Gastrocnemius medialis (tissue), 4 donors: ENCODE results near the gene LIN7A. TPM values are rescaled to one million over a fixed set of nuclear protein-coding genes. Genes with fewer than 3 reads are reported as not detected.
"Not testable (repeated sequence)": the region's sequence is repeated elsewhere in the genome, so short reads cannot be mapped to it uniquely, and the experiment has no call there.

ENCODE experiments used
- ATAC-seq, 2 donors: fragments of 150-250 bp; one replicate each; pipeline ENCODE4 v1.9.1; 2016
- DNase-seq, 2 donors: peaks; one replicate each; pipeline ENCODE4 v3.0.0-alpha.2; 2019
- H3K27ac ChIP-seq, 4 donors: fragments of 200-600 bp; sonication (generic); 1 replicate in 1 of 4; 2 replicates in 3 of 4; pipeline ENCODE4 v1.5.1; 2016 to 2018; ENCODE audit warnings: mild to moderate bottlenecking in 2 of 4, moderate library complexity in 1 of 4
- H3K27me3 ChIP-seq, 3 donors: fragments of 200-600 bp; sonication (generic) in 2 of 3; 1 replicate in 1 of 3; 2 replicates in 2 of 3; pipeline versions ENCODE4 v1.5.1 to v1.6.0; 2016 to 2019; ENCODE audit warnings: mild to moderate bottlenecking in 1 of 3, moderate library complexity in 1 of 3
- H3K36me3 ChIP-seq, 2 donors: fragments of 200-600 bp; sonication (generic) in 1 of 2; one replicate each; pipeline ENCODE4 v1.5.1; 2017 to 2018
- H3K4me1 ChIP-seq, 2 donors: fragments of 200-600 bp; sonication (generic) in 1 of 2; one replicate each; pipeline ENCODE4 v1.5.1; 2016 to 2017; ENCODE audit warnings: mild to moderate bottlenecking in 2 of 2
- H3K4me3 ChIP-seq, 4 donors: fragments of 200-600 bp; sonication (generic) in 3 of 4; 1 replicate in 1 of 4; 2 replicates in 3 of 4; pipeline ENCODE4 v1.5.1; 2016 to 2019; ENCODE audit warnings: mild to moderate bottlenecking in 2 of 4
- H3K9me3 ChIP-seq, 3 donors: fragments of 200-600 bp; sonication (generic) in 2 of 3; 1 replicate in 1 of 3; 2 replicates in 2 of 3; pipeline ENCODE4 v1.5.1; 2016 to 2019
- POLR2A ChIP-seq, 2 donors: fragments of 450-650 bp; IDR thresholded peaks; one replicate each; pipeline ENCODE4 v1.6.1; 2017; ENCODE audit warnings: antibody characterized with exemption in 2 of 2, mild to moderate bottlenecking in 2 of 2, moderate library complexity in 2 of 2
- in situ Hi-C, 4 donors: fragments of 200-750 bp; cut with MboI; loops; one replicate each; pipeline versions ENCODE4 v1.15.0 to v1.8.0; 2017; ENCODE audit warnings: low sequenced_read_pairs in 4 of 4
- intact Hi-C: fragments of 100-400 bp; cut with DNase I; formaldehyde crosslinking; loops from one replicate; pipeline ENCODE4 v1.15.1; 2023; ENCODE audit warnings: low total_unique reads
- total RNA-seq, 4 donors: library from RNA; depleted of rRNA; stranded (reverse); fragments of >200 nt; gene quantifications; one replicate each; pipeline versions ENCODE4 v1.1.0 to v1.2.3, GENCODE V29; 2016
- TF ChIP-seq, protein P1 (sequence below), 5 experiments: fragments of 450-650 bp in 3 of 5; fragments of 200-600 bp in 2 of 5; sonication (generic) in 2 of 5; IDR thresholded peaks in 4 of 5; conservative IDR thresholded peaks in 1 of 5; 1 replicate in 4 of 5; 2 replicates in 1 of 5; pipeline ENCODE4 v1.5.1; 2016 to 2019; ENCODE audit warnings: antibody characterized with exemption in 5 of 5, mild to moderate bottlenecking in 3 of 5, moderate library complexity in 3 of 5

The LIN7A gene
- total RNA-seq, 4 donors from 2014 or later = 1.4 to 4.8 (median 2.8) TPM

- TF ChIP-seq, protein P1, sequence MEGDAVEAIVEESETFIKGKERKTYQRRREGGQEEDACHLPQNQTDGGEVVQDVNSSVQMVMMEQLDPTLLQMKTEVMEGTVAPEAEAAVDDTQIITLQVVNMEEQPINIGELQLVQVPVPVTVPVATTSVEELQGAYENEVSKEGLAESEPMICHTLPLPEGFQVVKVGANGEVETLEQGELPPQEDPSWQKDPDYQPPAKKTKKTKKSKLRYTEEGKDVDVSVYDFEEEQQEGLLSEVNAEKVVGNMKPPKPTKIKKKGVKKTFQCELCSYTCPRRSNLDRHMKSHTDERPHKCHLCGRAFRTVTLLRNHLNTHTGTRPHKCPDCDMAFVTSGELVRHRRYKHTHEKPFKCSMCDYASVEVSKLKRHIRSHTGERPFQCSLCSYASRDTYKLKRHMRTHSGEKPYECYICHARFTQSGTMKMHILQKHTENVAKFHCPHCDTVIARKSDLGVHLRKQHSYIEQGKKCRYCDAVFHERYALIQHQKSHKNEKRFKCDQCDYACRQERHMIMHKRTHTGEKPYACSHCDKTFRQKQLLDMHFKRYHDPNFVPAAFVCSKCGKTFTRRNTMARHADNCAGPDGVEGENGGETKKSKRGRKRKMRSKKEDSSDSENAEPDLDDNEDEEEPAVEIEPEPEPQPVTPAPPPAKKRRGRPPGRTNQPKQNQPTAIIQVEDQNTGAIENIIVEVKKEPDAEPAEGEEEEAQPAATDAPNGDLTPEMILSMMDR (IDR thresholded peaks at IDR 0.05 in 4 of 5, conservative IDR thresholded peaks at IDR 0.05 in 1 of 5) = no peak
- TF ChIP-seq POLR2A (IDR thresholded peaks at IDR 0.05) = no peak
- no peaks in the 10 kb centered on the region for H3K4me1 ChIP-seq
- H3K4me3 ChIP-seq = no peak overlapping the region
- ATAC-seq (no peak), DNase-seq (no peak)
- H3K27me3 ChIP-seq = no peaks in the 10 kb centered on the region
- intact Hi-C loops (no loop called here), in situ Hi-C loops (no loop called here)
- H3K9me3 ChIP-seq = no peaks in the 10 kb centered on the region
- H3K36me3 ChIP-seq = no peaks in the 10 kb centered on the region
- H3K27ac ChIP-seq = no peak overlapping the region
Observed at GRCh38 chr12:80794551-80794950, 143.2 kb downstream of the LIN7A start.

- Histone ChIP-seq H3K36me3 (no peaks in the 10 kb centered on the region), H3K27me3 (no peaks in the 10 kb centered on the region), H3K27ac (no peak overlapping the region), H3K9me3 (no peaks in the 10 kb centered on the region), H3K4me1 (no peaks in the 10 kb centered on the region), H3K4me3 (no peak overlapping the region)
- intact Hi-C loops = no loop called here
- in situ Hi-C loops = no loop called here
- no peak for ATAC-seq
- DNase-seq = no peak
- TF ChIP-seq, protein P1 (IDR thresholded peaks at IDR 0.05 in 4 of 5, conservative IDR thresholded peaks at IDR 0.05 in 1 of 5) = no peak
- no peak for TF ChIP-seq POLR2A (IDR thresholded peaks at IDR 0.05)
Observed at GRCh38 chr12:80792861-80793260, 144.9 kb downstream of the LIN7A start.

DNA sequence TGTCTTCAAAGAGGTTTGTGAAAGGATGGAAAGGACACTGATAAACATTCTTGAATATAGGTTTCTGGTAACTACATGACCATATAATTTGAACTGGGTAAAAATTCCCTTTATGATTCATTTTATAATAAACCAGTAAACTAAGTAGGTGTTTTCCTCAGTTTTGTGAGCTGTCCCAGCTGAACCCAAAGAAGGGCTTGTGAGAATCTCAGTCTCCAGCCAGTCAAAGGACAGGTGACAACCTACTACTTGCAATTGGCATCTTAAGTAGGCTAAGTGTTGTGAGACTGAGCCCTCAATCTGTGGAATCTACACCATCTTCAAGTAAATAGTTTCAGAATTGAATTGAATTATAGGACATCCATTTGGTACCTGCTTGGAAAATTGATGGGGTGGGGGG lies 145.9 kb downstream of the LIN7A start:
- no peak overlapping the region for H3K27ac ChIP-seq
- H3K36me3 ChIP-seq = no peaks in the 10 kb centered on the region
- H3K4me1 ChIP-seq = no peaks in the 10 kb centered on the region
- intact Hi-C loops = no loop called here
- in situ Hi-C loops = no loop called here
- DNase-seq (no peak), ATAC-seq (no peak)
- no peak for TF ChIP-seq POLR2A (IDR thresholded peaks at IDR 0.05)
- TF ChIP-seq, protein P1 (IDR thresholded peaks at IDR 0.05 in 4 of 5, conservative IDR thresholded peaks at IDR 0.05 in 1 of 5) = no peak
- H3K4me3 ChIP-seq = no peak overlapping the region
- H3K9me3 ChIP-seq = no peaks in the 10 kb centered on the region
- H3K27me3 ChIP-seq = no peaks in the 10 kb centered on the region

GRCh38 chr12:80788407-80788806 lies 149.3 kb downstream of the LIN7A start:
- H3K9me3 ChIP-seq = not testable (repeated sequence)

DNA sequence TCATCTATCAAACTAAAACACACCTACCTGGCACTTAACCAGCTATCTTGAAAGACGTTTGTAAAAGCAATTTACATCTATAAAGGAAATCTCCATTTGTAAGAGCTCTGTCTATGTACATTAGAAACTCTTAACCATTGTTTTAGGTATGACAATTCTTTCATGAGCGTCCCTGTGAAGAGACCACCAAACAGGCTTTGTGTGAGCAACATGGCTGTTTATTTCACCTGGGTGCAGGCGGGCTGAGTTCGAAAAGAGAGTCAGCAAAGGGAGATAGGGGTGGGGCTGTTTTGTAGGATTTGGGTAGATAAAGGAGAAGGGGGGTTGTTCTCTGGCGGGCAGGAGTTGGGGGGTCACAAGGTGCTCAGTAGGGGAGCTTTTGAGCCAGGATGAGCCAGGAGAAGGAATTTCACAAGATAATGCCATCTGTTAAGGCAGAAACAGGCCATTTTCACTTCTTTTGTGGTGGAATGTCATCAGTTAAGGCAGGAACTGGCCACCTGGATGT lies 154.7 kb downstream of the LIN7A start:
- in situ Hi-C loops, H3K9me3 ChIP-seq, DNase-seq, H3K36me3 ChIP-seq, ATAC-seq, H3K4me1 ChIP-seq, H3K27me3 ChIP-seq, intact Hi-C loops, H3K4me3 ChIP-seq, H3K27ac ChIP-seq: not testable (repeated sequence)

More at GRCh38 chr12:80788407-80788806, 149.3 kb downstream of the LIN7A start:
- DNase-seq, in situ Hi-C loops, H3K4me3 ChIP-seq, ATAC-seq, H3K27me3 ChIP-seq, intact Hi-C loops, H3K27ac ChIP-seq, H3K4me1 ChIP-seq, H3K36me3 ChIP-seq: not testable (repeated sequence)

DNA sequence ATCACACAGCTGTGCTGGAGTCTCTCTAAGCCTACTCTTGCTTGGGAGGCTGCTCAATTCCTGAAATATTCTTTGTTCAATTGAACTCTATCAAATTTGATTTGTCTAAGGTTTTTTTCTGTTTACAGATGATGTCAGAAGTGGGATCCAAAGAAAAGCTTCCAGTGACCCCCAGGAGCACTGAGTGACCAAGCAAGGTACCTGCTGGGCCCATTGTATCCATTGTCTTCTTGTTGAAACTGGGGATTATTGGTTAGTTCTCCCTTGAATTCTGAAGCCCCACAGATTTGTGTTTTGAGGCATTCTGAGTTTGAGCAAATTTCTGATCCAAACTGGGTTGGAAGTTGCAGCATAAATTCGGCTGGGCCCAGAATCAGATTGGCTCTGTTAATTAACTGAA lies 156.4 kb downstream of the LIN7A start:
- Histone ChIP-seq H3K9me3 (no peaks in the 10 kb centered on the region), H3K36me3 (no peaks in the 10 kb centered on the region), H3K4me3 (no peak overlapping the region), H3K27ac (no peak overlapping the region), H3K4me1 (peaks cover 5 to 6% of the 10 kb centered on the region in 2 donors), H3K27me3 (no peaks in the 10 kb centered on the region)
- TF ChIP-seq, protein P1 (IDR thresholded peaks at IDR 0.05 in 4 of 5, conservative IDR thresholded peaks at IDR 0.05 in 1 of 5) = no peak
- no peak for TF ChIP-seq POLR2A (IDR thresholded peaks at IDR 0.05)
- no peak for ATAC-seq
- no peak for DNase-seq
- in situ Hi-C loops (no loop called here), intact Hi-C loops (no loop called here)
